Nephron progenitor cell (in vitro differentiated cells): Measurements from ENCODE around the gene POLD1.

Experiments
- DNase-seq: peaks from one replicate; pipeline ENCODE4 v3.0.0; 2021
- H3K27ac Mint-ChIP-seq: 2 replicates; pipeline ENCODE4 v1.8.0; 2021; ENCODE audit warnings: mild to moderate bottlenecking, moderate library complexity, mixed read lengths
- H3K27me3 Mint-ChIP-seq: 2 replicates; pipeline ENCODE4 v1.8.0; 2021; ENCODE audit warnings: mild to moderate bottlenecking, low read depth, mixed read lengths; ENCODE audit not compliant: poor library complexity
- H3K36me3 Mint-ChIP-seq: 2 replicates; pipeline ENCODE4 v1.8.0; 2021; ENCODE audit warnings: low read depth, mixed read lengths
- H3K4me1 Mint-ChIP-seq: 2 replicates; pipeline ENCODE4 v1.8.0; 2021; ENCODE audit warnings: mixed read lengths
- H3K4me3 Mint-ChIP-seq: 2 replicates; pipeline ENCODE4 v1.8.0; 2021; ENCODE audit warnings: mild to moderate bottlenecking, moderate library complexity, mixed read lengths
- H3K9me3 Mint-ChIP-seq: 2 replicates; pipeline ENCODE4 v1.8.0; 2021; ENCODE audit warnings: mild to moderate bottlenecking, moderate library complexity, mixed read lengths
- TF ChIP-seq, protein P1 (sequence below): fragments of 200-600 bp; sonication (generic); IDR thresholded peaks from 2 replicates; pipeline ENCODE4 v1.5.0; 2021; ENCODE audit warnings: antibody characterized with exemption

The POLD1 gene

DNA sequence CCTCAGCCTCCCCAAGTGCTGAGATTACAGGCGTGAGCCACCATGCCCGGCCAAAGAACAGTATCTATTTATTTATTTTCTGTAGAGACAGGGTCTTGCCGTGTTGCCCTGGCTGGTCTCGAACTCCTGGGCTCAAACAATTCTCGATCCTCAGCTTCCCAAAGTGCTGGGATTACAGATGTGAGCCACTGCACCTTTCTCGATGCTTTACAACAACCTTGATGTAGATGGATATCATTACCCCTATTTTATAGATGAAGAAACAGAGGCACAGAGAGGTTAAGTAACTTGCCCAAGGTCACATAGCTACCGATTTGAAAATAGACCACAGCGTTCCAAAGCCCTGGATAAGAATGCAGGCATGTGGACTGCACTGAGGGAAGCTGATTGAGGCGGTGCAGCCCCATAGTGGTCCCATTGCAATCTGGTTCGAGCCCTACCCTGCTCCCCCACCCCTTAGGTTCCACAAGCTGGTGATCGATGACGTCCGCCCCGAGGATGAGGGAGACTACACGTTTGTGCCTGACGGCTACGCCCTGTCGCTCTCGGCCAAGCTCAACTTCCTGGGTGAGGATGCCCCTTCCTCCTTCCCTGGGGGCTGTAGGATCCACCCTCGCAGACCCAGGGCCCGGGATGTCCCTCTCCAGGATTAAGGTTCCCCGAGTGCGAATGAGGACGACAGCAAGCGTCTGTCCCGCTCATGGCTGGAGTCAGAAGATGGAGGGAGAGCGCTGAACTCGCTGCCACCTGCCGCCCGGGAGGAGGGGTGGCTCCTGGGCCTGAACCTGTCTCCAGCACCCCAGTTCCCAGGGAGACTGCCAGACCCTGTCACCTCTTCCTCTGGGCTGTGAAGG, 66.4 kb downstream of the POLD1 start:
- TF ChIP-seq, protein P1, sequence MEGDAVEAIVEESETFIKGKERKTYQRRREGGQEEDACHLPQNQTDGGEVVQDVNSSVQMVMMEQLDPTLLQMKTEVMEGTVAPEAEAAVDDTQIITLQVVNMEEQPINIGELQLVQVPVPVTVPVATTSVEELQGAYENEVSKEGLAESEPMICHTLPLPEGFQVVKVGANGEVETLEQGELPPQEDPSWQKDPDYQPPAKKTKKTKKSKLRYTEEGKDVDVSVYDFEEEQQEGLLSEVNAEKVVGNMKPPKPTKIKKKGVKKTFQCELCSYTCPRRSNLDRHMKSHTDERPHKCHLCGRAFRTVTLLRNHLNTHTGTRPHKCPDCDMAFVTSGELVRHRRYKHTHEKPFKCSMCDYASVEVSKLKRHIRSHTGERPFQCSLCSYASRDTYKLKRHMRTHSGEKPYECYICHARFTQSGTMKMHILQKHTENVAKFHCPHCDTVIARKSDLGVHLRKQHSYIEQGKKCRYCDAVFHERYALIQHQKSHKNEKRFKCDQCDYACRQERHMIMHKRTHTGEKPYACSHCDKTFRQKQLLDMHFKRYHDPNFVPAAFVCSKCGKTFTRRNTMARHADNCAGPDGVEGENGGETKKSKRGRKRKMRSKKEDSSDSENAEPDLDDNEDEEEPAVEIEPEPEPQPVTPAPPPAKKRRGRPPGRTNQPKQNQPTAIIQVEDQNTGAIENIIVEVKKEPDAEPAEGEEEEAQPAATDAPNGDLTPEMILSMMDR = no peak
- DNase-seq = no peak
- Mint-ChIP-seq H3K4me3 (no peak overlapping the region), H3K27me3 (peaks cover 26% of the 10 kb centered on the region), H3K36me3 (no peaks in the 10 kb centered on the region), H3K27ac (no peak overlapping the region), H3K9me3 (peaks cover 8% of the 10 kb centered on the region), H3K4me1 (no peaks in the 10 kb centered on the region)

DNA sequence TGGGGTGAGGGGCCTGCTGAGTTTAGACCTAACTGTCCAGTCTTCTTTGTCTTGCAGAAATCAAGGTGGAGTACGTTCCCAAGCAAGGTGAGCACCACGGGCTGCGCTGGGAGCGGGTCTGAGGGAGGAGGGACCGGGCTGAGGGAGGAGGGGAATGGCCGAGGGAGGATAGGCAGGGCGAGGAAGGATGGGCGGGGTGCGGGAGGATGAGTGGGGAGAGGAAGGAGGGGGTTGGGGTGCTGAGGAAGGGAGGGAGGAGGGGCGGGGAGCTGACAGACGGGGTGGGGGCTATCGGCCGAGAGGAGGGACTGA, 67.0 kb downstream of the POLD1 start:
- no peak for DNase-seq
- Mint-ChIP-seq H3K4me3 (no peak overlapping the region), H3K9me3 (peaks cover 8% of the 10 kb centered on the region), H3K27ac (no peak overlapping the region), H3K36me3 (no peaks in the 10 kb centered on the region), H3K4me1 (no peaks in the 10 kb centered on the region), H3K27me3 (peaks cover 30% of the 10 kb centered on the region)
- TF ChIP-seq, protein P1 = no peak

DNA sequence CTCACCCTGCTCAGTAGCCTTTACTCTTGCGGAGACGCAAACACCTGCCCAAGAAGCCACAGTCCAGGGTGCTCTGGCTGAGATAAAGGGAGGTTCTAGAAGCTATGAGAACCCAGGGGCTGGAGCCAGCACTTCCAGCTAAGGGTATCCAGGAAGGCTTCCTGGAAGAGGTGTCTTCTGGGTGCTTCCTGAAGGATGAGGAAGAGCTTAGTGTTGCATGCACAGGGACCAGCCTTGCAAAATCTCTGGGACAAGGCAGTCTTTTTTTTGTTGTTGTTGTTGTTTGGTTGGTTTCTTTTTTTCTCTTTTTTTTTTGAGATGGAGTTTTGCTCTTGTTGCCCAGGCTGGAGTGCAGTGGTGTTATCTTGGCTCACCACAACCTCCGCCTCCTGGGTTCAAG, 69.1 kb downstream of the POLD1 start:
- Mint-ChIP-seq H3K4me3 (no peak overlapping the region), H3K9me3 (no peaks in the 10 kb centered on the region), H3K4me1 (no peaks in the 10 kb centered on the region), H3K36me3 (no peaks in the 10 kb centered on the region), H3K27me3 (peaks cover 36% of the 10 kb centered on the region), H3K27ac (no peak overlapping the region)
- TF ChIP-seq, protein P1 = no peak
- DNase-seq = no peak

DNA sequence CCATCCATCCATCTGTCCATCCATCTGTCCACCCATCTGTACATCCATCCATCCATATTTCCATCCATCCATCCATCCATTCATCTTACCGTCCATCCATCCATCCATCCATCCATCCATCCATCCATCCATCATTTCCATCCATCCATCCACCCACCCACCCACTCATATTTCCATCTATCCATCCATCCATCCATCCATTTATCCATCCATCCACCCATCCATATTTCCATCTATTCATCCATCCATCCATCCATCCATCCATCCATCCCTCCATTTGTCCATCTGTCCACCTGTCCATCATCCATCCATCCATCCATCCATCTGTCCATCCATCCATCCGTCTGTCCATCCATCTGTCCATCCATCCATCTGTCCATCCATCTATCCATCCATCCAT, 71.8 kb downstream of the POLD1 start:
- Mint-ChIP-seq H3K36me3 (no peaks in the 10 kb centered on the region), H3K4me1 (peaks cover 8% of the 10 kb centered on the region), H3K4me3 (no peak overlapping the region), H3K27ac (no peak overlapping the region), H3K9me3 (no peaks in the 10 kb centered on the region), H3K27me3 (peaks cover 30% of the 10 kb centered on the region)
- TF ChIP-seq, protein P1 = no peak
- DNase-seq = no peak

DNA sequence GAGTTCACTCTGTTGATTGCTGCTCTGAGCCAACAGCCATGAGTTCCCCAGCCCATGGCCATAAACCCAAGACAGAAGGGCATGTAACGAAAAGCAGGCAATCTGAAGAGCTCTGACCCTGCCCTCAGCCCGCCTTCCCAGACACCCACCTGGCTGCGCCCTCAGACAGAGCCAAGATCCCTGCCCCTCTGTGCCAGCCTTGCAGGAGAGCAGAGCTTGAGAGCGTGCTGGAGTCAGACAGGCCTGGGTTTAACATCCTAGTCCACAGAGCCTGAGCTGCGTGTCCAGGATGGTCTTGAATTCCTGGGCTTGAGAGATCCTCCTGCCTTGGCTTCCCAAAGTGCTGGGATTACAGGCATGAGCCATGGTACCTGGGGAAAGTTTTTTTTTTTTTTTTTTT, 73.2 kb downstream of the POLD1 start:
- Mint-ChIP-seq H3K9me3 (no peaks in the 10 kb centered on the region), H3K27me3 (peaks cover 27% of the 10 kb centered on the region), H3K4me1 (peaks cover 13% of the 10 kb centered on the region), H3K27ac (no peak overlapping the region), H3K36me3 (no peaks in the 10 kb centered on the region), H3K4me3 (no peak overlapping the region)
- DNase-seq = no peak
- TF ChIP-seq, protein P1 = no peak
